ENCODE data around the gene SPATA31C2. TPM values are rescaled to one million over a fixed set of nuclear protein-coding genes. Genes with fewer than 3 reads are reported as not detected.

Gene SPATA31C2
- total RNA-seq, 1 experiment from 2014 or later: not detected

GRCh38 chr9:88168564-88168963 is 30.3 kb upstream of the SPATA31C2 start (continued):
- TF ChIP-seq ZBTB33 (IDR thresholded peaks at IDR 0.05; ENCODE audit: extremely low read depth, insufficient replicate concordance, low read length) (no peak), EGR1 (IDR thresholded peaks at IDR 0.05; ENCODE audit: low read depth) (no peak), ZFX (IDR thresholded peaks at IDR 0.05) (no peak), EZH2 (IDR thresholded peaks at IDR 0.05) (no peak), FOSL1 (IDR thresholded peaks at IDR 0.05; ENCODE audit: low read depth) (no peak)

GRCh38 chr9:88166660-88167059 is 28.4 kb upstream of the SPATA31C2 start:
- Histone ChIP-seq H3K9ac (ENCODE audit: low read length) (no peak overlapping the region), H3K9me2 (ENCODE audit: insufficient read depth) (no peaks in the 10 kb centered on the region), H3K27ac (ENCODE audit: low read depth, low read length) (no peak overlapping the region), H3K4me2 (ENCODE audit: low read length) (no peak overlapping the region), H2AFZ (ENCODE audit: low read depth, low read length, poor library complexity, severe bottlenecking) (no peak overlapping the region), H4K20me1 (ENCODE audit: insufficient read depth) (no peaks in the 10 kb centered on the region), H3K36me3 (ENCODE audit: control insufficient read depth in 1 of 2, insufficient read depth in 2 of 2, low read length in 2 of 2) (no peaks in the 10 kb centered on the region), H3K79me2 (ENCODE audit: insufficient read depth, low read length) (no peaks in the 10 kb centered on the region), H3K9me3 (ENCODE audit: control insufficient read depth in 1 of 2, insufficient read depth in 1 of 2, low read depth in 1 of 2, low read length in 2 of 2) (no peaks in the 10 kb centered on the region), H3K27me3 (ENCODE audit: insufficient read depth, low read length) (no peaks in the 10 kb centered on the region), H3K4me3 (replicated peaks in 1 of 2; ENCODE audit: low read depth in 1 of 2, low read length in 2 of 2) (no peak overlapping the region), H3K4me1 (ENCODE audit: control insufficient read depth in 1 of 2, insufficient read depth in 2 of 2, low read length in 2 of 2) (no peaks in the 10 kb centered on the region)
- ChIA-PET RAD21 (ENCODE audit: low non-redundant PET in 1 of 2, low total read pairs in 2 of 2, uncharacterized antibody in 2 of 2, unreplicated experiment in 2 of 2) (no interaction called here), CTCF (no interaction called here), POLR2A (no interaction called here)
- intact Hi-C loops (cut with micrococcal nuclease): no loop called here
- no TSS peak for BruUV-seq (replicated peaks)
- no peak for DNase-seq (ENCODE audit: low read depth, low spot score)
- no peak for TF ChIP-seq SIN3A (IDR thresholded peaks at IDR 0.05; ENCODE audit: low read depth)
- TF ChIP-seq SP1 (IDR thresholded peaks at IDR 0.05; ENCODE audit: low read depth): no peak
- TF ChIP-seq ELF1 (IDR thresholded peaks at IDR 0.05; ENCODE audit: borderline replicate concordance, low read depth): no peak
- no peak for TF ChIP-seq ZFX (IDR thresholded peaks at IDR 0.05)
- ATAC-seq: no peak

GRCh38 chr9:88164850-88165249 is 26.6 kb upstream of the SPATA31C2 start:
- H3K9me3 ChIP-seq (ENCODE audit: control insufficient read depth in 1 of 2, insufficient read depth in 1 of 2, low read depth in 1 of 2, low read length in 2 of 2): no peaks in the 10 kb centered on the region
- BruUV-seq (replicated peaks): no TSS peak
- TF ChIP-seq ATF3 (IDR thresholded peaks at IDR 0.05) (no peak), MAX (IDR thresholded peaks at IDR 0.05) (no peak), YY1 (IDR thresholded peaks at IDR 0.05; ENCODE audit: extremely low read depth, insufficient replicate concordance, low read depth, low read length) (no peak), EGR1 (IDR thresholded peaks at IDR 0.05; ENCODE audit: low read depth) (no peak), POLR2A (IDR thresholded peaks at IDR 0.05; ENCODE audit: borderline replicate concordance, extremely low read depth, insufficient read depth, insufficient read length) (no peak), CTCF (IDR thresholded peaks at IDR 0.05 in 2 of 3, conservative IDR thresholded peaks at IDR 0.05 in 1 of 3; ENCODE audit: borderline replicate concordance in 1 of 3, insufficient read depth in 1 of 3, low read depth in 2 of 3, low read length in 2 of 3) (no peak), RAD21 (IDR thresholded peaks at IDR 0.05; ENCODE audit: low read depth) (no peak)

More at GRCh38 chr9:88164850-88165249, 26.6 kb upstream of the SPATA31C2 start:
- Histone ChIP-seq H3K4me2 (ENCODE audit: low read length) (no peak overlapping the region), H3K27ac (ENCODE audit: low read depth, low read length) (no peak overlapping the region), H3K27me3 (ENCODE audit: insufficient read depth, low read length) (no peaks in the 10 kb centered on the region), H3K9me2 (ENCODE audit: insufficient read depth) (no peaks in the 10 kb centered on the region), H3K4me1 (ENCODE audit: control insufficient read depth in 1 of 2, insufficient read depth in 2 of 2, low read length in 2 of 2) (no peaks in the 10 kb centered on the region), H3K4me3 (replicated peaks in 1 of 2; ENCODE audit: low read depth in 1 of 2, low read length in 2 of 2) (no peak overlapping the region), H3K36me3 (ENCODE audit: control insufficient read depth in 1 of 2, insufficient read depth in 2 of 2, low read length in 2 of 2) (no peaks in the 10 kb centered on the region), H3K9ac (ENCODE audit: low read length) (no peak overlapping the region), H2AFZ (ENCODE audit: low read depth, low read length, poor library complexity, severe bottlenecking) (no peak overlapping the region), H4K20me1 (ENCODE audit: insufficient read depth) (no peaks in the 10 kb centered on the region), H3K79me2 (ENCODE audit: insufficient read depth, low read length) (no peaks in the 10 kb centered on the region)
- ATAC-seq: no peak
- ChIA-PET RAD21 (ENCODE audit: low non-redundant PET in 1 of 2, low total read pairs in 2 of 2, uncharacterized antibody in 2 of 2, unreplicated experiment in 2 of 2) (no interaction called here), CTCF (no interaction called here), POLR2A (no interaction called here)
- no peak for DNase-seq (ENCODE audit: low read depth, low spot score)
- intact Hi-C loops (cut with micrococcal nuclease): no loop called here
